ENCODE measurements around the gene LRP1B.

GRCh38 chr2:141041281-141041680, 1089.5 kb downstream of the LRP1B start:
- TF ChIP-seq CTCF (IDR thresholded peaks at IDR 0.05) (no peak), POLR2A (IDR thresholded peaks at IDR 0.05) (no peak)

Measured in breast epithelium (tissue), 3 donors.